Activated CD4-positive, alpha-beta T cell treated with anti-CD3 and anti-CD28 coated beads, Interleukin-2, amount 50 U/mL, for 16 hours (primary cell): ENCODE measurements around the gene THSD4.
A peak's percentile ranks its signal among the peaks of the same experiment; 100 is the strongest.
"Not testable (repeated sequence)": the region's sequence is repeated elsewhere in the genome, so short reads cannot be mapped to it uniquely, and the experiment has no call there.

Experiments
- DNase-seq: peaks from one replicate; pipeline ENCODE4 v3.0.0-alpha.2; 2020

The THSD4 gene

GRCh38 chr15:71709808-71710418, 594.6 kb downstream of the THSD4 start:
- DNase-seq: no peak

DNA sequence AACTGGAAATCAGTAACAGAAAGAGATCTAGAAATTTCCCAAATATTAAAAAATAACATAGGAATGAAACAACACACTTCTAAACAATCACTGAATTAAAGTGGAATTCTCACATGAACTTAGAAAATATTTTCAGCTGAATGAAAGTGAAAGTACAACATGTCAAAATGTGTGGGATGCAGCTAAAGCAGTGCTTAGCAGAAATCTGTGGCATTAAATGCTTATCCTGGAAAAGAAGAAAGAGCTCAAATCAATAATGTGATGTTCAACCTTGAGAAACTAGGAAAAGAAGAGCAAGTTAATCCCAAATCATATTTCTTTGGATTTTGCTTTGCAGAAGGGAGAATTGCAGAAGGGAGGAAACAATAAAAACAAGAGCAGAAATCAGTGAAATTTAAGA, 596.9 kb downstream of the THSD4 start:
- no peak for DNase-seq

GRCh38 chr15:71713191-71713809, 598.0 kb downstream of the THSD4 start:
- no peak for DNase-seq

DNA sequence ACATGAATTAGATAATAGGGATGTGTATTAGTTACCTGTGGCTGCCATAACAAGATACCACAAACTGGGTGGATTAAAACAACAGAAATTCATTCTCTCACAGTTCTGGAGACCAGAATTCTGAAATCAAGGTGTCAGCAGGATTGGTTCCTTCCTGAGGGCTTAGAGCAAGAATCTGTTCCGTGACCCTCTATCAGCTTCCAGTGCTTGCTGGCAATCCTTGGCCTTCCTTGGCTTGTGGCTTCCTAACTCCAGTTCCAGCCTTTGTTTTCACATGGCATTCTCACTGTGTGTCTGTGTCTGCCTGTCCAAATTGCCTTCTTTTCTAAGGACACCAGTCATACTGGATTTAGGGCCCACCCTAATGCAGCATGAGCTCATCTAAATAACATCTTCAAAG, 600.6 kb downstream of the THSD4 start:
- no peak for DNase-seq

DNA sequence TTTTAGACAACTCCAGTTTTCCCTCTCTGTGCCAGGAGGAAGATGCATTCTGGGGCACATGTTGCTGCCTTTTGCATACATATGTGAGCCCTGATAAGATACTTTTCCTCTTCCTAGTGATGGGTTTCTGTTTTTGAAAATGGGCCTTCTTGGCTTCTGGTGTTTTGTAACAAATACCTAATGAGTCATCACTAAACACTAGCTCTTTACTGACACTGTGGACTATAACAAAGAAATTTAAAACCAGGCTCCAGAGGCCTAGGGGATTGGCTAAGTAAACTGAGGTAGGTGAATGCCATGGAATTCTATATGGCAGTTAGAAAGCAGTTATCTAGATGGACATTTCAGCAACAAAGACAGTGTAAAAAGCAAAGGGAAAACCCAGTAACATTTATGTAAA, 601.7 kb downstream of the THSD4 start:
- no peak for DNase-seq

GRCh38 chr15:71718116-71718910, 603.0 kb downstream of the THSD4 start:
- DNase-seq: no peak

GRCh38 chr15:71723344-71723743, 608.1 kb downstream of the THSD4 start:
- no peak for DNase-seq

DNA sequence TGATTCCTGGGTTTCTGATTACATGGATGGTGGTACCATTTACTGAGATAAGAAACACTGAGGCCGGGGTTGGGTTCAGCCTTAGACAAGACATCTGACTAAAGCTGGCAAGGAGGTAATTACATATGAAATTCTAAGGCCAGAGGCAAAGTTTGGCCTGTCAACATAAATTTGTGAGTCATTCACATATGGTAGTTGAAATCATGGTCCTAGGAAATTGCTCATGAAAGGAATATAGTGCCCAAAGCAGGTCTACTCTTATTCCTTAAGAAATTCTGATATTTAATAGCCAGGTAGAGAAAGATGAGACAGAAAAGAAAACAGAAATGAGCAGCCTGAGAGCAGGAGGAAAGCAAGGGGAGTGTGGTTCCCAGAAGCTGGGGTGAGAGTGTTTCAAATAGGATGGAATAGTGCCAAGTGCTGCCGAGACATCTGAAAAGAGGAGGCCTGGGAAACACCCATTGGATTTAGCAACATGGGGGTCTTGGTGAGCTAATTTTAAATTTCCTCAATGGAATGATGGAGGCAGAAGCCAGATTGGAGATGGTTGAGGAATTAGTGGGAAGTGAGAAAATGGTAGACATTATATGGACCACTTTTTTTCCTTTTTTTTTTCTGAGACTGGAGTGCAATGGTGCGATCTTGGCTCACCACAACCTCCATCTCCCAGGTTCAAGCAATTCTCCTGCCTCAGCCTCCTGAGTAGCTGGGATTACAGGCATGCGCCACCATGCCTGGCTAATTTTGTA, 610.1 kb downstream of the THSD4 start:
- DNase-seq: not testable (repeated sequence)

GRCh38 chr15:71728881-71729280, 613.6 kb downstream of the THSD4 start:
- DNase-seq: no peak

GRCh38 chr15:71729319-71729718, 614.0 kb downstream of the THSD4 start:
- DNase-seq: no peak

DNA sequence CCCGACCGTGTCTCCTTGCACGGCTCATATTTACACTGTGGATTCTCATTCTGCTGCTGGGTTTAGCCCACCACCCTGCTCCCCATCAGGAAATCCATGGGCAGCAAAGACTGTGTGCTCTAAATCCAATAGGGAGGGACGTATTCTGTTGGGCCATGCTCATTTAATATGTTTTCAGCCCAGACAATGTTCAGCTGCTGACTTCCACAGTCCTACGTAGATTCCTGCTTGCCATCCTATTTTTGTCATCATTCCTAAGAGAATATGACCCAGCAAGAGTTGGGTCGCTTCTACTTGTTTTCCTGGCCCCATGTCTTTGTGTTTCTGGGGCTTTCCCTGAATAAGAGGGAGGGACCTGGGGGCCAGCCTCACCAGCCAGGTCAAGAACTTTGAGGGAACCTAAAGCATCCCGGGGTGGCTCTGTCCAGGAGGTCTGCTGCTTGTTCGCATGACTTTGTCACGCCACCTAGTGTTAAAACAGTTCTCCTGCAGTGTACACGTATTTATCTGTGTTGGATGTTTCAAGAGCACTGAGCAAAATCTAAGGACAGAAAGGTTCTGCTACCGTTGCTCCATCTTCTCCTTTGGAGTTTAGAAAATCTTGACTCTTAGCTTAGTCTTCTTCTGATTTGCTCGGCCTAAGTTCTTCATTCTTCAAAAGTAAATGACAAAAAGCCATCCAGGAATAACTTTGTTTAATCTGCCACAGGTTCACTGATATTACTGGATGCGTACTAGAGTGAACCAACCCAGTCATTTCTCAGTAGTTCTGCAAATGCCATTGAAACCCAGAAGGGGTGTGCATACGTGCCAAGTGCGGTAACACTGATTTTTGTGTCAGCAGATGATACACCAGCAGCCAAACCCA, 615.2 kb downstream of the THSD4 start:
- DNase-seq: peak; percentile 74

DNA sequence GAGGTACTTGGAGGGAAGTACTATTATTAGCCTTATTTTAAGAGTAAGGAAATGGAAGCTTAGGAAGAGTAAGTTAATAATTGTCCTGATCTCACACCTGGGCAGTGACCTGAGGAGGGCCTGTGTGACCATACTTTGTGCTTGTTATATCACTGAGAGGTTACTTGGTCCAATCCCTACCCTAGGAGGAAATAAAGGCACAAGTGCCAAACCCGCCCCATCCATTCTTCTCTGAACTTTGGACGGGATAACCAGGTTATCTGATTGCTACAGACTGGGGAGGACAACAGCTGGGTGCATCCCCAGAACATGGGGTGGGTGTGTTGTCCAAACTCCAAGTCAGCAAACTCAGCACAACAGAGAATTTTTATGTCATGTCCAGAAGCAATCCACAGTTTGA, 617.4 kb downstream of the THSD4 start:
- DNase-seq: no peak

DNA sequence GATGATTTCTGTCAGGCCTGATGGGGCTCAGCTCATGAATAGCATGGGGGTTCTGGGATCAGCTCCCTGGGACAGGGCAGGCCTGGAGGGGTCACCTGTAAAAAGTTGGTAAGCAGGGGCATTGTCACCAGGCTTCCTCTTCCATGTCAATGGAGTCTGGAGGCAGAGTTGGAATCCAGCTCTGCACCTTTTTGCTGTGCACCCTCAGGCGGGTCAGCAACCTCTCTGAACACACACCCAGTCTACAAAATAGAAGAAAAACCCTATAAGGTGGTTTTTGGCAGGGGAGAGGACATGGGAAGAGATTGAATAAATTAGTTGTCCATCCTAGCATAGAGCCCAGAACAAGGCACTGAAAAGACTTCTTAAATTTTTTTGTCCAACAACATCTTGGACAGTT, 617.9 kb downstream of the THSD4 start:
- no peak for DNase-seq

- no peak for DNase-seq
Measured at GRCh38 chr15:71734709-71735384, 619.6 kb downstream of the THSD4 start.

GRCh38 chr15:71735385-71735757, 620.1 kb downstream of the THSD4 start:
- DNase-seq: no peak

- no peak for DNase-seq
Measured at GRCh38 chr15:71736286-71736947, 621.1 kb downstream of the THSD4 start.

- no peak for DNase-seq
Measured at GRCh38 chr15:71737761-71738160, 622.5 kb downstream of the THSD4 start.

DNA sequence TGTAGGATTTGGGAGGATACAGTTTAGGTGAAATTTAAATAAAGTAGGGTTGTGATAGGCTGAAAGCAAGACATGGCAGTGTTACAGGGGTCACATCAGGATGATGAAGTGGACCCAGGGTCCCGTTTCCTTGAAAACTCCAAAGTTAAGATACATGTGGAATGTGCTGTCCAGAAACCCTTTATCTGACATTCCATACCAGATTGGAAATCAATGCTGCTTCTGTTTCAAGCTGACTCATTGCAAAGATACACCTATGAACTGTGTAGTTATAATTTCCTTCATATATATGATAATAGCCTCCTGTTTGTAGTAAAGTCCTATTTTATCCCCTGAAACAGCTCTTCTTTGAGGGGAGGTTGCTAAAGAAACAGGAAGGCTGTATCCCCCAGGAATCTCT, 624.1 kb downstream of the THSD4 start:
- DNase-seq: no peak

DNA sequence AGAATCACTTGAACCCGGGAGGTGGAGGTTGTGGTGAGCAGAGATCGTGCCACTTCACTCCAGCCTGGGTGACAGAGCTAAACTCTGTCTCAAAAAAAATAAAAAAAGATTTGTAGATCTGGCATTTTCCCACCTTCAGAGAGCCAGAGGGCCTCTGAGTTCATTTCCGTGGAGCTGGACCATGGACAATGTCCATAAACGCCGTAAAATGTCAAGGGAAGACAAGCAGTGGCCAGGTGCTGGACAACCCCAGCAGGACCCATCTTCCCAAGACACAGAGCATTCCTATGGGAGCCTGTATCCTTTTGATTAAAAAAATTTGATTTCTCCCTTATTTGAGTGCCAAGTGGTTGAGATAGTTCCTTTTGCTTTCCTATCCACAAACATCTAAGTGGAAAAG, 627.7 kb downstream of the THSD4 start:
- no peak for DNase-seq

- peak; percentile 67 for DNase-seq
Measured at GRCh38 chr15:71743861-71744382, 628.7 kb downstream of the THSD4 start.

- no peak for DNase-seq
Measured at GRCh38 chr15:71746719-71747118, 631.4 kb downstream of the THSD4 start.
